ENCODE measurements around the gene RWDD3. TPM values are rescaled to one million over a fixed set of nuclear protein-coding genes. Genes with fewer than 3 reads are reported as not detected.

The RWDD3 gene
- total and polyA plus RNA-seq, 2 experiments from 2014 or later = 23.0 to 28.5 TPM

- H3K79me2 ChIP-seq = no peaks in the 10 kb centered on the region
- H4K20me1 ChIP-seq (ENCODE audit: insufficient read depth, poor library complexity, severe bottlenecking) = no peaks in the 10 kb centered on the region
- H3K27me3 ChIP-seq = no peaks in the 10 kb centered on the region
- TF ChIP-seq, protein P1, sequence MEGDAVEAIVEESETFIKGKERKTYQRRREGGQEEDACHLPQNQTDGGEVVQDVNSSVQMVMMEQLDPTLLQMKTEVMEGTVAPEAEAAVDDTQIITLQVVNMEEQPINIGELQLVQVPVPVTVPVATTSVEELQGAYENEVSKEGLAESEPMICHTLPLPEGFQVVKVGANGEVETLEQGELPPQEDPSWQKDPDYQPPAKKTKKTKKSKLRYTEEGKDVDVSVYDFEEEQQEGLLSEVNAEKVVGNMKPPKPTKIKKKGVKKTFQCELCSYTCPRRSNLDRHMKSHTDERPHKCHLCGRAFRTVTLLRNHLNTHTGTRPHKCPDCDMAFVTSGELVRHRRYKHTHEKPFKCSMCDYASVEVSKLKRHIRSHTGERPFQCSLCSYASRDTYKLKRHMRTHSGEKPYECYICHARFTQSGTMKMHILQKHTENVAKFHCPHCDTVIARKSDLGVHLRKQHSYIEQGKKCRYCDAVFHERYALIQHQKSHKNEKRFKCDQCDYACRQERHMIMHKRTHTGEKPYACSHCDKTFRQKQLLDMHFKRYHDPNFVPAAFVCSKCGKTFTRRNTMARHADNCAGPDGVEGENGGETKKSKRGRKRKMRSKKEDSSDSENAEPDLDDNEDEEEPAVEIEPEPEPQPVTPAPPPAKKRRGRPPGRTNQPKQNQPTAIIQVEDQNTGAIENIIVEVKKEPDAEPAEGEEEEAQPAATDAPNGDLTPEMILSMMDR (IDR thresholded peaks at IDR 0.05; ENCODE audit: poor library complexity) = no peak
- TF ChIP-seq EZH2phosphoT487 (IDR thresholded peaks at IDR 0.05; ENCODE audit: low read depth, severe bottlenecking, unreplicated experiment) (no peak), EZH2 (IDR thresholded peaks at IDR 0.05; ENCODE audit: borderline replicate concordance) (no peak)
- no peak for DNase-seq (ENCODE audit: low spot score)
- H2AFZ ChIP-seq = no peak overlapping the region
- H3K4me1 ChIP-seq (ENCODE audit: insufficient read depth) = no peaks in the 10 kb centered on the region
- H3K36me3 ChIP-seq (replicated peaks; ENCODE audit: insufficient read depth, low read depth) = no peaks in the 10 kb centered on the region
- 90% methylated on average over 7 of the region's 7 CpGs for WGBS (ENCODE audit: low lambda C conversion rate, missing lambda C conversion rate)
- no peaks in the 10 kb centered on the region for H3K9me3 ChIP-seq (ENCODE audit: low read depth)
- no peak overlapping the region for H3K4me2 ChIP-seq
- H3K9me2 ChIP-seq (replicated peaks; ENCODE audit: insufficient read depth) = no peaks in the 10 kb centered on the region
- no peak overlapping the region for H3K4me3 ChIP-seq
- H3K27ac ChIP-seq = no peak overlapping the region
Measured at GRCh38 chr1:95276429-95276828, 42.4 kb downstream of the RWDD3 start.

DNA sequence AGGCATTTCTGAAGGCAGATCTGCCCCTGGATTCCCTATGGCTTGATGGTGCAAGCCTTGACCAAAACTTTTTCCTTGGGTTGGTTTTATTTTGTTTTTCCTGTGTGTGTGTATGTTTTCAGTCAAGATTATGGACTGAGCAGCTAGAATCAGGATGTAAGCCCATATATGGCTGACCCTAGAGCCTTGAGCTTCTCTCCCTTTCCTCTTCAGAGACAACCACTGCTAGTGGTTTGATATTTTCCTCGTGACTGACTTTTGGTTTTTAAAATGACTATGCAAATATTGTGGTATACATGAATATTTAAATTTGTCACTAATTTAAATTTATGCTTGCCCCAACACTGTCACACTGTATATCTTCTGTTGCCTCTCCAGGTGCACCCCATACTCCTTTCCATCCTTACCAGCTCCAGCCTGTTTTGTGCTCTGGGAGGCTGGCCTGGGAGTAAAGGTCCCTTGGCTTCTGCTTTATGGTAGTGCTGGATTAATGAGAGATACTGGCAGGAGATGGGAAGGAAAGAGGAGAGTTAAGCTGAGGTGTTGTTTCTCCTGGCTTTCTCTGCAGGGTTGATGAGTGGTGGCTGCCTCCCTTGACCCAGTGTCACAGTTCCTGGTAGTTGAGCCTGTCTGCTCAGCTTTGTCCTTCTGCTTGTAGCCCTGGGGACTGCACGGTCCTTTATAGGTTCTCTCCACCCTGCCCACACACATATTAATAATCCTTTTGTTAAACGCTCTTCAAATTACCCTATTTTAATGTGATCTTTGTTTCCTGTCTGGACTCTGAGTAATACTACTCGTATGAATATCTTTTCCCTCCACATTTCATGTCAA, 44.4 kb downstream of the RWDD3 start:
- H3K9me2 ChIP-seq (replicated peaks; ENCODE audit: insufficient read depth) = no peaks in the 10 kb centered on the region
- no peaks in the 10 kb centered on the region for H3K9me3 ChIP-seq (ENCODE audit: low read depth)
- no peak for TF ChIP-seq EZH2 (IDR thresholded peaks at IDR 0.05; ENCODE audit: borderline replicate concordance)
- TF ChIP-seq, protein P1 (IDR thresholded peaks at IDR 0.05; ENCODE audit: poor library complexity) = no peak
- no peak for TF ChIP-seq EZH2phosphoT487 (IDR thresholded peaks at IDR 0.05; ENCODE audit: low read depth, severe bottlenecking, unreplicated experiment)
- H2AFZ ChIP-seq = no peak overlapping the region
- H3K36me3 ChIP-seq (replicated peaks; ENCODE audit: insufficient read depth, low read depth) = no peaks in the 10 kb centered on the region
- WGBS (ENCODE audit: low lambda C conversion rate, missing lambda C conversion rate) = 89% methylated on average over 4 of the region's 4 CpGs
- H4K20me1 ChIP-seq (ENCODE audit: insufficient read depth, poor library complexity, severe bottlenecking) = no peaks in the 10 kb centered on the region
- H3K27me3 ChIP-seq = no peaks in the 10 kb centered on the region
- H3K4me1 ChIP-seq (ENCODE audit: insufficient read depth) = no peaks in the 10 kb centered on the region
- no peak for DNase-seq (ENCODE audit: low spot score)
- H3K27ac ChIP-seq = no peak overlapping the region
- H3K4me3 ChIP-seq = no peak overlapping the region
- no peak overlapping the region for H3K4me2 ChIP-seq
- H3K79me2 ChIP-seq = no peaks in the 10 kb centered on the region

DNA sequence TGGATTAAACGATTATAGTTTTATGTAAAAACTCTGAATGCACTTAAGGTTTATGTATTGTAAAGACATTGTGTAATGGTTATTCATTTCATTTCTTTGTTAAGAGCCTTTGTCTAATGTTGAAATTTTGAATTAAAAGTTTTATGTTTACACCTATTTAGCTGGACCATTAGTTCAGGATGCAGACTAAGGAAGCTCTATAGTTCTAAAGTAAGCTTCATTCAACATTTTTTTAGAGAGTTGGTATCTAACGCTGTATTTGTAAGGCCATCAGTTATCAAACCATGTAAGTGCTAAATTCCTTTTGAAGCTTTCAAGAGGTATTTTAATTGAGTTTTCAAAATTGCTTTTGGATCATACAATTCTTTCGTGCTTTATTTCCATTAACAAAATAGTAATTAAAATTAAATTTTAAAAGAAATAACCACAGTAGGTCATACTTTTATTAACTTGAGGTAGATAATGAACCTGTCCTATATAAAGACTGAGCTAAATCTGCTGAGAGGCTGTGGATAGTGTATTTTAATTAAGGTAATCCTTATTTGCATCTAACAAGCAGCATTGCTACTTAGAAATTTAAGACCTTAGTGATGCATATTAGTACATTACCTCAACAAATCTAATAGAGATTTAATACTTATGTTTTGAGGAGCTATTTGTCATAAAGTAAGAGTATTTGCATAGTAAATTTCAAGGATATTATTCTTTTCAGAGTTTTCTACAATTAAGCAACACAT, 47.9 kb downstream of the RWDD3 start:
- Histone ChIP-seq H3K9me2 (replicated peaks; ENCODE audit: insufficient read depth) (no peaks in the 10 kb centered on the region), H3K36me3 (replicated peaks; ENCODE audit: insufficient read depth, low read depth) (no peaks in the 10 kb centered on the region), H3K4me3 (no peak overlapping the region), H2AFZ (no peak overlapping the region), H3K27me3 (peaks cover 9% of the 10 kb centered on the region), H3K79me2 (no peaks in the 10 kb centered on the region), H3K9me3 (ENCODE audit: low read depth) (no peaks in the 10 kb centered on the region), H4K20me1 (ENCODE audit: insufficient read depth, poor library complexity, severe bottlenecking) (no peaks in the 10 kb centered on the region), H3K4me1 (ENCODE audit: insufficient read depth) (no peaks in the 10 kb centered on the region), H3K4me2 (no peak overlapping the region), H3K27ac (no peak overlapping the region)
- TF ChIP-seq EZH2phosphoT487 (IDR thresholded peaks at IDR 0.05; ENCODE audit: low read depth, severe bottlenecking, unreplicated experiment) (no peak), EZH2 (IDR thresholded peaks at IDR 0.05; ENCODE audit: borderline replicate concordance) (no peak)
- TF ChIP-seq, protein P1 (IDR thresholded peaks at IDR 0.05; ENCODE audit: poor library complexity) = no peak
- WGBS (ENCODE audit: low lambda C conversion rate, missing lambda C conversion rate) = 80% methylated on average over 3 of the region's 3 CpGs
- DNase-seq (ENCODE audit: low spot score) = no peak
